Neural cell (in vitro differentiated cells): ENCODE results near the gene WARS2. TPM values are rescaled to one million over a fixed set of nuclear protein-coding genes. Genes with fewer than 3 reads are reported as not detected.

Experiments
- H2AFZ ChIP-seq: fragments of 200-600, 300-800 bp; sonication (generic), shearing (Covaris generic); 2 replicates; pipeline ENCODE4 v1.6.0; 2014; ENCODE audit warnings: low read depth, mild to moderate bottlenecking, antibody characterized with exemption, low read length, moderate library complexity
- H3F3A ChIP-seq: fragments of 200-600 bp; shearing (Covaris generic); 2 replicates; pipeline ENCODE4 v1.6.1; 2016; ENCODE audit warnings: mild to moderate bottlenecking, moderate library complexity, mixed read lengths, antibody characterized with exemption, low read length; ENCODE audit not compliant: insufficient read depth, poor library complexity, severe bottlenecking
- H3K27ac ChIP-seq: fragments of 200-600, 300-800 bp; sonication (generic), shearing (Covaris generic); 2 replicates; pipeline ENCODE4 v1.5.1; 2014; ENCODE audit warnings: mild to moderate bottlenecking, low read length, moderate library complexity
- H3K27me3 ChIP-seq: fragments of 300-800, 200-600 bp; sonication (generic), shearing (Covaris generic); 2 replicates; pipeline ENCODE4 v1.6.0; 2014; ENCODE audit warnings: mild to moderate bottlenecking, low read depth, low read length, moderate library complexity; ENCODE audit not compliant: insufficient read depth
- H3K36me3 ChIP-seq: fragments of 300-800, 200-600 bp; sonication (generic), shearing (Covaris generic); 2 replicates; pipeline ENCODE4 v1.5.1; 2014; ENCODE audit warnings: mild to moderate bottlenecking, antibody characterized with exemption, low read length, moderate library complexity; ENCODE audit not compliant: insufficient read depth
- H3K4me2 ChIP-seq: fragments of 300-800, 200-600 bp; sonication (generic), shearing (Covaris generic); 2 replicates; pipeline ENCODE4 v1.6.0; 2014; ENCODE audit warnings: mild to moderate bottlenecking, low read length
- H3K4me3 ChIP-seq: fragments of 300-800, 200-600 bp; sonication (generic), shearing (Covaris generic); 2 replicates; pipeline ENCODE4 v1.5.1; 2014; ENCODE audit warnings: mild to moderate bottlenecking, low read length, moderate library complexity
- H3K79me2 ChIP-seq: fragments of 200-600 bp; shearing (Covaris generic); replicated peaks from 2 replicates; pipeline ENCODE4 v1.6.0; 2014; ENCODE audit warnings: mild to moderate bottlenecking, low read length, moderate library complexity; ENCODE audit not compliant: insufficient read depth
- H3K9ac ChIP-seq: fragments of 300-800, 200-600 bp; sonication (generic), shearing (Covaris generic); 2 replicates; pipeline ENCODE4 v1.6.1; 2016; ENCODE audit warnings: mild to moderate bottlenecking, low read length, mixed read lengths
- H3K9me2 ChIP-seq: fragments of 200-600 bp; shearing (Covaris generic); 2 replicates; pipeline ENCODE4 v1.6.1; 2016; ENCODE audit warnings: mild to moderate bottlenecking, low read length, mixed read lengths; ENCODE audit not compliant: insufficient read depth
- H3K9me3 ChIP-seq: fragments of 200-600, 300-800 bp; sonication (generic), shearing (Covaris generic); 2 replicates; pipeline ENCODE4 v1.6.1; 2016; ENCODE audit warnings: mild to moderate bottlenecking, mixed run types, low read length, moderate library complexity, mixed read lengths
- H4K20me1 ChIP-seq: fragments of 200-600 bp; shearing (Covaris generic); 2 replicates; pipeline ENCODE4 v1.6.1; 2016; ENCODE audit warnings: mild to moderate bottlenecking, mixed run types; ENCODE audit not compliant: insufficient read depth
- CTCF ChIP-seq: fragments of 450-650 bp; IDR thresholded peaks from 2 replicates; pipeline ENCODE4 v1.5.1; 2014; ENCODE audit warnings: antibody characterized with exemption, mild to moderate bottlenecking, moderate library complexity; ENCODE audit not compliant: poor library complexity, severe bottlenecking
- EP300 ChIP-seq: fragments of 450-650 bp; conservative IDR thresholded peaks from 2 replicates; pipeline ENCODE4 v1.6.1; 2014; ENCODE audit warnings: antibody characterized with exemption, mild to moderate bottlenecking, moderate library complexity; ENCODE audit not compliant: poor library complexity, severe bottlenecking
- EZH2 ChIP-seq: fragments of 200-600, 300-800 bp; shearing (Covaris generic), sonication (generic); IDR thresholded peaks from 2 replicates; pipeline ENCODE4 v1.6.1; 2014; ENCODE audit warnings: antibody characterized with exemption, low read length, borderline replicate concordance, mild to moderate bottlenecking; ENCODE audit not compliant: insufficient read depth, poor library complexity, severe bottlenecking
- MXI1 ChIP-seq: fragments of 450-650 bp; conservative IDR thresholded peaks from 2 replicates; pipeline ENCODE4 v1.6.1; 2014; ENCODE audit warnings: antibody characterized with exemption, mild to moderate bottlenecking; ENCODE audit not compliant: poor library complexity, severe bottlenecking
- POLR2AphosphoS5 ChIP-seq: IDR thresholded peaks from 2 replicates; pipeline ENCODE4 v1.6.1; 2012
- RAD21 ChIP-seq: fragments of 450-650 bp; conservative IDR thresholded peaks from 2 replicates; pipeline ENCODE4 v1.6.1; 2014; ENCODE audit warnings: antibody characterized with exemption, mild to moderate bottlenecking, moderate library complexity
- SMC3 ChIP-seq: fragments of 450-650 bp; conservative IDR thresholded peaks from 2 replicates; pipeline ENCODE4 v1.6.1; 2014; ENCODE audit warnings: antibody characterized with exemption, mild to moderate bottlenecking, moderate library complexity; ENCODE audit not compliant: poor library complexity
- TAF1 ChIP-seq: IDR thresholded peaks from 2 replicates; pipeline ENCODE4 v1.6.1; 2012; ENCODE audit warnings: low read depth
- polyA plus RNA-seq: library from polyadenylated mRNA; depleted of rRNA; stranded (reverse); fragments of >200 nt; gene quantifications from 2 replicates; pipeline ENCODE4 v1.2.3, GENCODE V29; 2014
- TF ChIP-seq, protein P1 (sequence below): IDR thresholded peaks from 2 replicates; pipeline ENCODE4 v1.6.1; 2012; ENCODE audit warnings: borderline replicate concordance

WARS2 gene
- polyA plus RNA-seq, 1 donor from 2014 or later, result 4.7 TPM

- Histone ChIP-seq H3K79me2 (no peaks in the 10 kb centered on the region), H3K4me2 (no peak overlapping the region), H3K4me3 (no peak overlapping the region), H3K36me3 (no peaks in the 10 kb centered on the region), H4K20me1 (no peaks in the 10 kb centered on the region), H3K9me3 (no peaks in the 10 kb centered on the region), H3K9ac (no peak overlapping the region), H2AFZ (no peak overlapping the region), H3K9me2 (no peaks in the 10 kb centered on the region), H3F3A (no peaks in the 10 kb centered on the region), H3K27me3 (no peaks in the 10 kb centered on the region), H3K27ac (no peak overlapping the region)
- no peak for TF ChIP-seq EZH2
- TF ChIP-seq TAF1, result no peak
- no peak for TF ChIP-seq POLR2AphosphoS5
- TF ChIP-seq, protein P1, sequence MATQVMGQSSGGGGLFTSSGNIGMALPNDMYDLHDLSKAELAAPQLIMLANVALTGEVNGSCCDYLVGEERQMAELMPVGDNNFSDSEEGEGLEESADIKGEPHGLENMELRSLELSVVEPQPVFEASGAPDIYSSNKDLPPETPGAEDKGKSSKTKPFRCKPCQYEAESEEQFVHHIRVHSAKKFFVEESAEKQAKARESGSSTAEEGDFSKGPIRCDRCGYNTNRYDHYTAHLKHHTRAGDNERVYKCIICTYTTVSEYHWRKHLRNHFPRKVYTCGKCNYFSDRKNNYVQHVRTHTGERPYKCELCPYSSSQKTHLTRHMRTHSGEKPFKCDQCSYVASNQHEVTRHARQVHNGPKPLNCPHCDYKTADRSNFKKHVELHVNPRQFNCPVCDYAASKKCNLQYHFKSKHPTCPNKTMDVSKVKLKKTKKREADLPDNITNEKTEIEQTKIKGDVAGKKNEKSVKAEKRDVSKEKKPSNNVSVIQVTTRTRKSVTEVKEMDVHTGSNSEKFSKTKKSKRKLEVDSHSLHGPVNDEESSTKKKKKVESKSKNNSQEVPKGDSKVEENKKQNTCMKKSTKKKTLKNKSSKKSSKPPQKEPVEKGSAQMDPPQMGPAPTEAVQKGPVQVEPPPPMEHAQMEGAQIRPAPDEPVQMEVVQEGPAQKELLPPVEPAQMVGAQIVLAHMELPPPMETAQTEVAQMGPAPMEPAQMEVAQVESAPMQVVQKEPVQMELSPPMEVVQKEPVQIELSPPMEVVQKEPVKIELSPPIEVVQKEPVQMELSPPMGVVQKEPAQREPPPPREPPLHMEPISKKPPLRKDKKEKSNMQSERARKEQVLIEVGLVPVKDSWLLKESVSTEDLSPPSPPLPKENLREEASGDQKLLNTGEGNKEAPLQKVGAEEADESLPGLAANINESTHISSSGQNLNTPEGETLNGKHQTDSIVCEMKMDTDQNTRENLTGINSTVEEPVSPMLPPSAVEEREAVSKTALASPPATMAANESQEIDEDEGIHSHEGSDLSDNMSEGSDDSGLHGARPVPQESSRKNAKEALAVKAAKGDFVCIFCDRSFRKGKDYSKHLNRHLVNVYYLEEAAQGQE, result no peak
- no peak for TF ChIP-seq CTCF
Measured at GRCh38 chr1:119102051-119102450, 38.4 kb downstream of the WARS2 start.

DNA sequence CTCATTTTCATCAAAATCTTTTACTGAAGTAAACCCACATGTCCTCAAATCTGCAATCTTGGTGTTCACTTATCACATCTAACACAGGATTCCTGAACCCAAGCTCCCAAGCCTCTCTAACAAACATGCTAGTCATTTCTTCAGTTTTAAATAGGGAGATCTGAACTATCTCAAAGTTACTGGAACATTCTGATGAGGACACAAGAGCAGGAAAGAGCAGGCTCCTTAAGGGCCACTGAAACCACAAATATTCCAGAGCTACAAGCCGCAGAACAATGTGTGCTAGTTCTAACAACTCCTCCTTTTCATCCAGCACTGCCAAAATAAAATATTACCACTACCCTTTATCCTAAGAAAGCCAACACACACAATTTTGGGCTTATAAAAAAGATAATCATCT lies 38.9 kb downstream of the WARS2 start:
- Histone ChIP-seq H3K9me3 (no peaks in the 10 kb centered on the region), H3K36me3 (no peaks in the 10 kb centered on the region), H4K20me1 (no peaks in the 10 kb centered on the region), H3K27me3 (no peaks in the 10 kb centered on the region), H3K4me2 (no peak overlapping the region), H3K79me2 (no peaks in the 10 kb centered on the region), H3K9ac (no peak overlapping the region), H3K27ac (no peak overlapping the region), H3K9me2 (no peaks in the 10 kb centered on the region), H3F3A (no peaks in the 10 kb centered on the region), H3K4me3 (no peak overlapping the region), H2AFZ (no peak overlapping the region)
- TF ChIP-seq POLR2AphosphoS5 (no peak), EP300 (no peak), CTCF (no peak), RAD21 (no peak), EZH2 (no peak), TAF1 (no peak), SMC3 (no peak), MXI1 (no peak)
- TF ChIP-seq, protein P1, result no peak
